ENCODE measurements around the gene SPATA16.
"Not testable (repeated sequence)": the region's sequence is repeated elsewhere in the genome, so short reads cannot be mapped to it uniquely, and the experiment has no call there.

Gene SPATA16

GRCh38 chr3:172903642-172904320 is 237.3 kb downstream of the SPATA16 start:
- FAIRE-seq: no peak
- no peak for DNase-seq (ENCODE audit: insufficient read length, low spot score)

- DNase-seq (ENCODE audit: insufficient read length, low spot score) (no peak), FAIRE-seq (no peak)
These were observed 248.9 kb downstream of the SPATA16 start for GRCh38 chr3:172892158-172892557.

DNA sequence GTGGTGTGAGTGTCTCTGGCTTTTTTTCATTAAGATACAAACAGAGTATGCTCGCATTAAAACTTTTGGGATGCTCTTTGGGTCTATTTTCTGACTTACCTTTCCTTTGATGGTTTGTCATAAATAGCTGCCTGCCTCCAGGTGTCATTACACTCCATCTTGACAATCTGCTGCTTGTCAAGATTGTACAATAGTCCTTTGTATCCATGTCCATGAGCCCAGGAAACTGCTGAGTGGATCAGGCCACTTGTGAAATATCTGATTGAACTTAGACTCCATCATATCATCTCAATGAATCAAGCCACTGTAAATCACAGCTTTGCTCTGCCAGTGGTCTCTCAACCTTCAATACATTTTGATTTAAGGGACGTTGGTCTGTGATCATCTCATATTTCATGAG is 255.3 kb downstream of the SPATA16 start:
- DNase-seq (ENCODE audit: insufficient read length, low spot score) (no peak), FAIRE-seq (no peak)

DNA sequence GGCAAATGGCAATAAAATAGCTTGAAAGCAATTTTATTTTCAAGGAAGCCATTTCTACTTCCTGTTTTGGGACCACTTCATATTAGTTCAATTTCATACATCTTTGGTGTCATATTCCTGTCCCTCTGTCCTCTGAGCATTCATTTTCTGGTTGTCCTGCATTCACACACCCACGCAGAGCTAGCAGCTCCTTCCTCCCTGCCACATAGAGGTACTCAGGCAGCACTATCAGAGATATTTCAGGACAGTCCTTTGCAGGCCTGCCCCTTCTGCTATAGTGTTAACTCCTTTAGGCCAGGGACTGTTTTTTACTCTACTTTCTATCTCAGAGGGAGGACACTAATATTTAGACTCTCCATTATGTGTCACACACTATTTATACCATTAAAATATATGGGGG is 258.5 kb downstream of the SPATA16 start:
- DNase-seq (ENCODE audit: insufficient read length, low spot score) (no peak), FAIRE-seq (no peak)

- not testable (repeated sequence) for DNase-seq (ENCODE audit: insufficient read length, low spot score); FAIRE-seq
These were observed 261.7 kb downstream of the SPATA16 start for GRCh38 chr3:172879381-172879780.

DNA sequence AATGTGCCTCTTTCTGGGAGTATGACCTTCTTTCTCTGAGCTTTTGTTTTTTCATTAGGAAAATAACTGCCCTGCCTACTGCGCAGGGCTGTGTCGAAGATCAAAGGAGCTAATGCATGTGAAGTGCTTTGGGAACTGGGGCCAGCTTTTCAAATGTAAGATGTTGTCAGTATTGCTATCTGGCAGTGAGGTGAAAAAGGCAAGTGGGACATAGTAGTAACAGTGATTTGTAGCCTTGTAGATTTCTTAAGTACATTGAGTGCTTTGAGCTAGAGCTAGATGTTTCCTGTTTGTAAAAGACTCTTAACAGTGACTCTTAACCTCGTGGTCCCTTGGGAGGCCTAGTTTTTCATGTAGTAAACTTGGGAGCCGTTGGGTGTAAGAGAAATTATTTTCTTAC is 264.0 kb downstream of the SPATA16 start:
- FAIRE-seq: no peak

GRCh38 chr3:172876297-172876696 is 264.7 kb downstream of the SPATA16 start:
- FAIRE-seq: no peak
- no peak for DNase-seq (ENCODE audit: insufficient read length, low spot score)

More for the DNA sequence above, 264.0 kb downstream of the SPATA16 start:
- DNase-seq (ENCODE audit: insufficient read length, low spot score): no peak

- DNase-seq (ENCODE audit: insufficient read length, low spot score): no peak
- no peak for FAIRE-seq
These were observed 266.0 kb downstream of the SPATA16 start for GRCh38 chr3:172875039-172875438.

- FAIRE-seq (no peak), DNase-seq (ENCODE audit: insufficient read length, low spot score) (no peak)
These were observed 271.1 kb downstream of the SPATA16 start for GRCh38 chr3:172869784-172870518.

DNA sequence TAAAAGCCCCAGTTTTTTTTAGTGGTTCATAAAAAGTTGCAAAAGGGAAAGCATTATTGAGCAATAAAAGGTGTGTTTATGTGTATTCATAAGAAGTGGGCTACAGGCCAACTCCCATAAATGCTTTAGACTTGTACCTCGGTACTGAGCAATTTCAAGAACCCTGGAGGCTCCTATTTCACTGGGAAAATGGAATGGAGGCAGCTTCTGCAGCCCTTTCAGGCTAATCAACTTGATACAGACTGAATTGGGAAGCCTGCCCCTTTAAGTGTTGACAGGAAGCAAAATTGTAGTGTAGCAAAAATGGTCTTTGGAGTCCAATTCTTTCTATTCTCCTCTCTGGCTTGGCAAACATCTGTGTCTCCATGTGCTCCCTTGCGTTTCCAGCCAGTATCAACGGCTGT is 271.7 kb downstream of the SPATA16 start:
- FAIRE-seq (no peak), DNase-seq (ENCODE audit: insufficient read length, low spot score) (no peak)

- DNase-seq (ENCODE audit: insufficient read length, low spot score) (no peak), FAIRE-seq (no peak)
These were observed 272.3 kb downstream of the SPATA16 start for GRCh38 chr3:172868582-172869200.

- FAIRE-seq; DNase-seq (ENCODE audit: insufficient read length, low spot score): not testable (repeated sequence)
These were observed 274.2 kb downstream of the SPATA16 start for GRCh38 chr3:172866726-172867350.

- FAIRE-seq: no peak
- no peak for DNase-seq (ENCODE audit: insufficient read length, low spot score)
These were observed 282.0 kb downstream of the SPATA16 start for GRCh38 chr3:172859041-172859440.

DNA sequence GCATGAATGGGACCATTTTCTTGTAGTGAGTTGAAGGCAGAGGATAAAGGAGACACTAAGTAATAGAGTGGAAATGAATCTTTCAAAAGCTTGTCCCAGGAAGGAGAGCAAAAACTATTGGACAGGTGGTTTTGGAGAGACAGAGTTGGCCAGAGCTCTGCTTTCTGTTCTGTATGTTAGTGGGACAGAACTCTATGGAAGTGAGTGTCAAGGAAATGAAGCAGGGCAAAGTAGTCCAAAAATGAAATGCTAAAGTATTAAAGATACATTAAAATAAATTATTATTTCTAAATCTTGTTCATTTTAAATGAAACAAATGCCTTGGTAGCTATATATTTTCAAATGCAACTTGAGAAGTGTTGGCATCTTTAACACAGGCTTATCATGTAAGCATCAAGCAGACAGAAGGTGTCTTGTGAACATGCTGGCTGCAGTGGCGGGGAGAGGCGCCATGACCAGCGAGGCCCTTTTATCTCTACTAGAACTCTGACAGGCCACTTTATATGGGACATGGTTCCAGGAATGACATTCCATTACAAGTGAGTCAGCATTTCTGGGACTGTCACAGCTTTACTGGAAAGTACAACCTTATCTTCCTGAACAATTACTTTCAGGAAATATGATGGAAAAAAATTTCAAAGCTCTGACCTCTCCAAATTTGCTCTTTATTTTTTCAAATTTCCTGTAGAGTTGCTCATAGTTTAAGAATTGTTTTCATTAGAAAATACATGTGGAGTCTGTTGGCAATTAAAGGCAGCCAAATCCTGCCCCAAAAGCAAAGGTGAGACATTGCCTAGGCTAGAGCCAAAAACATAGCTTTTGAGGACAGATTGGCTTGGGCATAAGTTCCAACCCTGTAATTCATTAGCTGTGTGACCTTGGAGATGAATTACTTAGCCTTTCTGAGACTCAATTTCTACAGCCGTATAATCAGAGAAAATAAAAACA is 284.0 kb downstream of the SPATA16 start:
- DNase-seq (ENCODE audit: insufficient read length, low spot score) (peak; percentile 17), FAIRE-seq (no peak)

DNA sequence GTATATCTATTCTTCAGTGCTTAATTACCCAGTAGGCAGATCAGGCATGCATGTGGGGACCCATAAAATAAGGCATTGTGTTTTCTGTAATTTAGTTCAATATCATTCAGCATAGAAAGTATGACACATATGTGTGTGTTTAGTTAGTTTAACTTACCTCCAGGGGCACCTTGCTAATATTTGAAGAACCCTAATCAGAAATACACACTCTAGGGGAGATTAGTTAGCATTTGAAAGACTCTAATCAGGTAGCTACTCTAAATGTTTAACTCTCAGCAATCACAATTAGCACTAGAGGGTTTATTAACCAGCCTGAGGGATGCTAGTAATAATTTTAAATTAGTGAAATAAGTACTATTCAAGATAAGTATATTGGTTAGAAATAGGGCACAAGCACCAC is 286.0 kb downstream of the SPATA16 start:
- FAIRE-seq (no peak), DNase-seq (ENCODE audit: insufficient read length, low spot score) (no peak)

- FAIRE-seq: no peak
- no peak for DNase-seq (ENCODE audit: insufficient read length, low spot score)
These were observed 286.9 kb downstream of the SPATA16 start for GRCh38 chr3:172853921-172854666.

GRCh38 chr3:172853005-172853404 is 288.0 kb downstream of the SPATA16 start:
- DNase-seq (ENCODE audit: insufficient read length, low spot score): no peak
- FAIRE-seq: no peak

DNA sequence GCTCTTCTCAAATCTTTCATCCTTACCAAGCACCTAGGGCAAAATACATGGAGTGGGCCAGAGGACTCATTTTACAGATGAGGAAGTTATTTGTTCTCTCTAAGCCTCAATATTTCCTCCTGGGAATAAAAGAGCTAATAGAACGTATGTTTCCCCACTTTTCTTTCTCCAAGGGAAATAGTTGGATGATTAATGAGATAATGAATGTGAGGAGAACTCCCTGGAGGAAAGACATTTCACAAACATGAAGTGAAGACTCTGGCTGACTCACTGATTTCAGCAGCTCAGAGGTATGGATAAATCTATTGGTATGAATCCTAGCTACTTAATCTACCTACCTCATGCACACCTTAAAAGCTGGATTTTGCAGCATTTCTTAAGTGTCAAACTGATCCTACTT is 292.1 kb downstream of the SPATA16 start:
- FAIRE-seq: no peak
- DNase-seq (ENCODE audit: insufficient read length, low spot score): no peak

- FAIRE-seq: no peak
- DNase-seq (ENCODE audit: insufficient read length, low spot score): no peak
These were observed 293.7 kb downstream of the SPATA16 start for GRCh38 chr3:172847292-172847691.

DNA sequence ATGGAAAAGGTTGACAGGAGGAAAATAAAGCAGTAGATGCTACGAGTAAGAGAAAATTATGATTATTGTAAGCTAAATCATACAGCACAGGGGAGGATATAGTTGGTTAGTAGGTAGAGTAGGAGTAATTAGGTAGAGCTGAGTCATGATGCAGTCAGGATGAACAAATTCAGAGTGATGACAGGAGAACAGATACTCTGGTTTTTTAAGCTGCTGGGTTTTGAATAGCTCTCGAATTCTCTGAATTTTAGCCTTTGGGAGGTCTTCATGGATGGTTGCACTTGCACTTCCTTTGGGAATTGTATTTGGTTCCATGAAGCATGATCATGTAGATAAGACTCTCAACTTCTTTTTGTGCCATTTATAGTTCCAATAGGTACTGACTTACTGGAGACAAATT is 294.3 kb downstream of the SPATA16 start:
- DNase-seq (ENCODE audit: insufficient read length, low spot score): no peak

More for the DNA sequence above, 294.3 kb downstream of the SPATA16 start:
- no peak for FAIRE-seq
